Hematopoietic multipotent progenitor cell treated with erythropoietin and hydrocortisone succinate and interleukin-3 and kit ligand, for 6 days (in vitro differentiated cells): ENCODE measurements around the gene TRAPPC11.

ENCODE experiments used
- DNase-seq: peaks from one replicate; pipeline ENCODE4 v3.0.0-alpha.2; 2015

The TRAPPC11 gene

DNA sequence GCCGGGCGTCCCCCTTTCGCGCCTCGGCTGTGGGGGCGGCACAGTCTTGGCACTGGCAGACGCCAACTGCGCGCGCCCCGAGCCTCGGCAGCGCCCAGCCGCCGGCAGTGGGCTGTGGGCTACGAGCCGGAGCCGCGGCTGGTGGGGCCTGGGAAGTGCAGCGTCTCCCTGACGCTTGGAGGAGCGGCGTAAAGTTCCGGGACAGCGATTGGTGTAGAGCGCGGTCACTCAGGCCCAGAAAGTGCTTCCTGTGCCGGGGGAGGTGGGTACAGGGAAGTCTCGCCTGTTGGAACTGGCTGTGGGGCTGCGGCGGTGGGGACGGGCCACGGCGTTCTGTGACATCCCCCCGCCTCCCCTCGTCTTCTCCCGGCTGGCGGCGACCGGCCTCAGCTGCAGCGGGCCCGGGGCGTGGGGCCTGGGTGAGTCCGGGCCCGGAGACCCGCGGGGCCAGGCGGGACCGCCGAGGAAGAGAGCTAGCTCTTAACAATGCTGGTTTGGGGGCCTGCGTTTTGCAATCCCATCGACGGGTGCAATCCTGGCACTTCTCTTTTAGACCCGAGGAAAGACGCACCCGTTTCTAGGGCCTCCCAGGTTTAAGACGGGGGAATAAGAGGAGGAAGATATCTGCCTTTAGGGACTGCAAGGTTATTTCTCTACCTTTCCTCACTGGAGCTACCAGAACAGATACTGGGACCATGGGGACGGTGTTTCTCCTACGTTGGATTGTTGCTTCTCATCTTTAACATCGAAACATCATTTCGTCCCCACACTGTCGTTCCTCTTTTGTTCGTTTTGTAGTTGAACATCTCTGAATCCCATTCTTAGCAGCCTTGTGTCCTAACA lies at the start of gene TRAPPC11, which contains the start of gene RWDD4:
Gene TRAPPC11 (plus strand): TSS at position 265 of the 843 bp plus-strand sequence. CDS start 4,575 bp downstream, outside the sequence.
Gene RWDD4 (minus strand): TSS at position 157 of the 843 bp plus-strand sequence. CDS start 233 bp downstream, outside the sequence.
- DNase-seq, result peak; percentile 98

DNA sequence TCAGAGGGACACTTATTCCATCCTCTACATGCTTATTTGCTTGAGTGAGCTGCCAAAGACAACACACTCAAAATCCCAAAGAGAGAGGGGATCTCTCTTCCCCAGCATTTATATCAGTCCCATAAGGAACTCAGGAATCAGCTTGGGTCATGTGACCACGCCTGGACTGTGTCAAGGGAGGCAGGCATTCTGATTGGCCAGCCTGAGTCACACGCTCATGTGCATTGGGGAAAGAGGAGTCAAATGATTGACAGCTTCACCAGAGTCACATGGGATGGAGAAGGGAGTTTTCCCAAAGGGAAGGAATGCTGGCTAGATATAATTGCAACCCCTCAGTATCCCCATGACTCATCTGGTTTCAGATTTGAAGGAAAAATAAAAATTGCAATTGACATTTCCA lies 49.1 kb upstream of the TRAPPC11 start:
- no peak for DNase-seq

- DNase-seq, result no peak
Observed at GRCh38 chr4:183610613-183611012, 48.5 kb upstream of the TRAPPC11 start.

DNA sequence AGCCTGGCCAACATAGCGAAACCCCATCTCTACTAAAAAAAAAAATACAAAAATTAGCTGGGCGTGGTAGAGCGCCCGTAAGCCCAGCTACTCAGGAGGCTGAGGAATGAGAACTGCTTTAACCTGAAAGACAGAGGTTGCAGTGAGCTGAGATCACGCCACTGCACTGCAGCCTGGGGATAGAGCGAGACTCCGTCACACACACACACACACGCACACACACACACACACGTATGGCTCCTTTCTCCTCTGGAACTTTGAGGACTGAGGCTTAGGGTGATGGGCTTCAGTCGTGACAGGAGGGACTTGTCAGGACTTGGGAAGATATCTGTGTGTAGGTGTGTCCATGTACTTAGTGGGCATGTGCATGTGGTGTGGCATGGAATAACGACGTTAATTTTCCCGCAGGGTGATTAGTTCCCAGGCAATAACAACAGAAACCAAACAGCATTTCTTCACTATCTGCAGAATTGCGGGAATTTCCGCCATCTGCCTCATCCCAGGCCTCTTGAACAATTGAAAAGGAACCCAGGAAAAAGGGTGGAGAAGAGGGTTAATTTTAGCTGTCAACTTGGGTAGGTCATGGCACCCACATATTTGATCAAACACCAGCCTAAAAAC lies 47.8 kb upstream of the TRAPPC11 start:
- no peak for DNase-seq

DNA sequence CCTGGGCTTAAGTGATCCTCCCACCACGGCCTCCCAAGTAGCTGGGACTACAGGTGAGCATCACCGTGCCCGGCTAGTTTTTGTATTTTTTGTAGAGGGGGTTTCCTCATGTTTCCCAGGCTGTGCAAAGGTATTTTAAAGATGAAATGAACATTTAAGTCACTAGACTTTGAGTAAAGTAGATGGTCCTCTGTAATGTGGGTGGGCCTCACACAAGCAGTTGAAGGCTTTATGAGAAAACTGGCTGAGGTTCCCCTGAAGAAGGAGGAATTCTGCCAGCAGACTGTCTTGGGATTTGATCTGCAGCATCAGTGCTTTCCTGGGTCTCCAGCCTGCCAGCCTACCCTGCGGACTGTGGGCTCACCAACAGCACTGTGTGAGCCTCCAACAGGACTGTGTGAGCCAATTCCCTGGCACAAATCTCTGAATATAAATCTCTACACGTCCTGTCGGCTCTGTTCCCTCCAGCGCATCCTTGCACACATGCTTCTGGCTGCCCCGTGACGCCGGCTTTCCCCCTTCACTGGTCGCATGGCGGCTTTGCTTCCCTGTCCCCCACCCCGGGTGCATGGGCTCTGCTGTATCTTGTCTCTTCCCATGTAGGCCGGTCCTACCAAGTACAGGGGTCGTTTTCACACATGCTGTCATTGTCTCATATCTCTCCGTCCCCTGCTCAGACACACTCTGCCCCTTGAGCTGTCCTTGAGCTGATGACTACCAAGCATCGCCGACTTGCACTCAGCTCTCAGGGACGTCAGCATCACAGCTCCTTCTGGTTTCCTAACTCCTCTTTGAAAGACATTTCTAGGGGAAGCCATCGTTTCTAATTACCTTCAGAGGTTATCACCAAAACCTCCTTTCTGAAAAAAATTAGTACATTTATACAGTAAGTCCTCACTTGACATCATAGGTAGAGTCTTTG lies 46.5 kb upstream of the TRAPPC11 start:
- no peak for DNase-seq

GRCh38 chr4:183617075-183617474 lies 42.0 kb upstream of the TRAPPC11 start:
- no peak for DNase-seq

DNA sequence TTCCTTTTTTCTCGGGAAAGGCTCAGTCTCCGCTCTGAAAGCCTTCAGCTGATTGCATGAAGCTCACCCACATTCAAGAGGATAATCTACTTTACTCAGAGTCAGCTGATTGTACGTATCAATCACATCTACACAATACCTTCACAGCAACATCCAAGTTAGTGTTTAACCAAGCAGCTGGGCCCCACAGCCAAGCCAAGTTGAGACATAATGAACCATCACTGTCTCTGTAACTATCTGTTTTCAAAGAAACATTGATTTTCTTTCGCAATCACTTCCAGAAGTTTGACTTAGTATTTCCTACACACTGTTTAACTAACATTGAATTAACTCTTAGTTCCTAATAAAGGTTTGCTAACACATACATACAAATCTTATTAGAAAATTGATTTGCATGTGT lies 40.4 kb upstream of the TRAPPC11 start:
- no peak for DNase-seq

DNA sequence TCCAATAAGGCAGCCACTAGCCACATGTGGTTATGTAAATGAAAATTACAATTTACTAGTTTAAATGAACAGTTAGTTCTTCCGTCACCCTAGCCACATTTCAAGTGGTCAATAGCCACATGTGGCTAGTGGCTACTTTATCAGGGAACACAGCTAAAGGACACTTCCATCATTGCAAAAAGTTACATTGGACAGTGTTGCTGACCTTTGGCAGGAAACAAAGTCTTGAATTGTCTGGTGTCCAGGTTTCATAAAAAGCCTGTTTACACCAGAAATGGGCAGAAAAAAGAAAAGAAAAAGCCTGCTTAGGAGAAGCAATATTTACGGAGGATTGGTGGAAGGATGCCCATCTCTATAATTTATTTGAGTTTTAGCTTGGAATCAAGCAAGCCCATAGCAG lies 38.7 kb upstream of the TRAPPC11 start:
- DNase-seq, result no peak

DNA sequence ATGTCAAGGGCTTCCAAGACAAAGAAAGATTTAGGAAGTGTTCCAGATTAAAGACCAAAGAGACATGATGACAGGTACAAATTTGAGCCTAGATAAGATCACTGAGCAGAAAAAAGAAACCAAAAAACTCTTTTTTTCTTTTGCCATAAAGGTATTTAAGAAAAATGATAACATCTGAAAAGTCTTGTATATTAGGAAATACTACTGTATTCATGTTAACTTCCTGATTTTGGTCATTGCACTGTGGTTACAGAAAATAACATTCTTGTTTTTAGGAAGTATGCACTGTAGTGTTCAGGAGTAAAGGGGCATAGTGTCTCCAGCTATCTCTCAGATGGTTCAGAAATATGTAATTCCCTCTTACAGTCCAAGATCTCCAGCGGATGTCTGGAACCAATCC lies 37.2 kb upstream of the TRAPPC11 start:
- peak; percentile 50 for DNase-seq

DNA sequence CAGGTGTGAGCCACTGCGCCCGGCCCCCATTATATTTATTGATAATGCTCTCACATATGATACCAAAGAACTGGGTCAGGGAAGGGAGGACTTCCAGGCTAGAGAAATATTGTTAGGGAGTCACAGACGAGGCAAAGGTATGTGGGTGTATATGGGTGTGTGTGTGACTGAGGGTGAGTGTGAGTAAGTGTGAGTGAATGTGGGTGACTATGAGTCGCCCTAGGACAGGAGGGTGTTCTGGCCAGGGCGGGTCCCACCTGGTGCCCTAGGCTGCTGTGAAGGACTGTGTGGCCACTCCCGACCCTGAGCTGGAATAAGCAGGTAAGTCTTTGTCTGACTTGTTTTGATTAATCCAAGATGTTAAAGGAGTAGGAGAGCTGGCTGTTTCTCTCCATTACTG lies 34.5 kb upstream of the TRAPPC11 start:
- no peak for DNase-seq

DNA sequence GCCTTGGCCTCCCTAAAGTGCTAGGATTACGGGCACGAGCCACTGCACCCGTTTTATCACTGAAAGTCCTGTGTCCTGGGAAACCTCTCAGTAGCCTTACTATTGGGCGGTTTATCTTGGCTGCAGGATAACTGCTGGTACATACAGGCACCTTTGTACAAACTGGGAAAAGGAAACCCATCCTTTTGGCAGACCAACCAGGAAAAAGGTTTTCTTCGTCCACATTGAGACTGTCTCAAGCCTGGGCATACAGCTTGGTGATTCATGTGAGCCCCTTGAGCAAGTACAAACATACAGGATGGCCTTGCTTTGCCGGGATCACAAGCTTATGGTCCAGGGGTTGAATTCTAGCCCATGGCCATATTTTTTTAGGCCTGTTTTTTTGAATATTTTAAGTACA lies 32.9 kb upstream of the TRAPPC11 start:
- DNase-seq, result no peak

DNA sequence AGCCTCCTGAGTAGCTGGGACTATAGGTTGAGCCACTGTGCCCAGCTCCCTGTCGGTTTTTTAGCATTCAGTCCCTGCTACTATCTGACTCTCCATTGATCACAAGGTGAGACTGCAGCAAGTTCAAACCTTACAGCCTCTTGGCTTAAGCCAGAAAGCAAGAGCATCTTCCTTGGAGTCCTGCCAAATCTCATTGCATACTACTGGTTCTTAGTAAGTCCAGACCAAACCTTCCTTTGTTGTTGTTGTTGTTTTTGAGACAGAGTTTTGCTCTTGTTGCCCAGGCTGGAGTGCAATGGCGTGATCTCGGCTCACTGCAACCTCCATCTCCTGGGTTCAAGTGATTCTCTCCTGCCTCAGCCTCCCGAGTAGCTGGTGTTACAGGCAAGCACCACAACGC lies 31.8 kb upstream of the TRAPPC11 start:
- peak; percentile 16 for DNase-seq

DNA sequence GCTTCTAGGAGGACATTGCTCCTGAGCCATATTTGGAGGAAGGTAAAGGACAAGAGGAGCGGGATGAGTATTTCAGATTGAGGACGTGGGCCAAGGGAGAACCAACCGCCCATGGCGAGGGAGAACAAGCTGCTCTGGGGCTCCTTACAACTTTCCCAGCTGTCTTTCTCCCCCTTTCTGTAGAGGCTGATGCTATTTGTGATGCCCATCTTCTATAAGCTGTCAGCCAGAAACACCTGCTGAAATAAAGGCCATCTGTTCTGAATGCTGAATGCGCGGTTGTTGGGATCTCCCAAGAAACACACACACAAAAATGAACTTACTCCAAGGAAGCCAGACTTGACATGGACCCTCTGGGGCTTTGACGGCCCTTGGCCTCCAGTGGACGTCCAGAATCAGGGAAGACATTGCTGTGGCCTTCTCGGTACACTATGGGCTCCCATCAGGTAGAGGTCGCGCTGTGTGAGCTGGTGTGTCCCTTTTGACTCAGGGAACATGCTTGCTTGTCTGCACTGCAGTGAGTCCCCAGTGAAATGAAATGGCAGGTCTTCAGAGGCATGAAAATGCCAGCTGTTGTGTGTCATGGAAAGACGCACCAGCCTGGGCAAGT lies 31.0 kb upstream of the TRAPPC11 start:
- DNase-seq, result no peak

DNA sequence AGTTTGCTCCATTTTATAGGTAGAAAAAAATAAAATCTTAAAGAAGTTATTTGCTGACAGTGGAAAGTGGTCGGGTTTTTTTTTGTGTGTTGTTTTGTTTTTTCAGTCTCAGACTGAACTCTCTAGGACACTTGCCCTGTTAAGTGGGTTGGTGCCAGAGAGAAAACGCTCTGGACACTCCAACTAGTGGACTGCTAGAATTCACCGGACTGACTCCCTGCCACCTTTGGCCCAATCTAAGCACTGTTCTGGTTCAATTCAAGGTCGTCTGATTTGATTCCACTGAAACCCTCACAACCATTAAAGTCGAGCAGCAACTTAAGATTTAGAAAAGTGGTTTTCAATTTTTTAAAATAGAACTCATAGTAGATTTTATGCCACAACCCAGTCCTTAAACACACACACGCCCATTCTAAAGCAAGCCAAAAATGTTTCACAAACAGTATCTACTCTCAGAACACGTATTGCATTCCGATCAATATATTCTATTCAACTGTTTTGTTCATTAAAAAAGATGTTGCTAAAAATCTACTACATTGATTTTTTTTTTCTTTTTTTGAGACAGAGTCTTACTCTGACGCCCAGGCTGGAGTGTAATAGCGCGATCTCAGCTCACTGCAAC lies 27.4 kb upstream of the TRAPPC11 start:
- no peak for DNase-seq

DNA sequence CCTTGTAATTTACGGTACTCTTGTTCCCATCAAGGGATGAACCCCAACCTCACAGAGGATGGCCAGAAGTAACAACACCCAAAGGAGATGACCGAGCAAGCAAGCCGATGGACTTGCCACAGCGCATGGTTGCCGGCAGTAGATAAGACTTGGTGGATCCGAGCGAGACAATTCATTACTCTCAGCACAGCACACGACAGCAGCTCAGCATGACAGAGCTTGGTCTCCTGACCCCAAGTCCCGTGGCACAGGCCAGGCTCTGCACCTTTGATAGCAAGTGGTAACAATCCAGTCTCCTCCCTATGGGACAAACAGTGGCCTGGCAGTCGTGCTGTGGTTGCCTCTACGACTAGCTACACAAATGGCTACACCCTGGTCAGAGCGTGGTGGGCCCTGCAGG lies 26.4 kb upstream of the TRAPPC11 start:
- no peak for DNase-seq

GRCh38 chr4:183633476-183634400 lies 25.4 kb upstream of the TRAPPC11 start:
- DNase-seq, result no peak

- no peak for DNase-seq
Observed at GRCh38 chr4:183635321-183635720, 23.8 kb upstream of the TRAPPC11 start.

DNA sequence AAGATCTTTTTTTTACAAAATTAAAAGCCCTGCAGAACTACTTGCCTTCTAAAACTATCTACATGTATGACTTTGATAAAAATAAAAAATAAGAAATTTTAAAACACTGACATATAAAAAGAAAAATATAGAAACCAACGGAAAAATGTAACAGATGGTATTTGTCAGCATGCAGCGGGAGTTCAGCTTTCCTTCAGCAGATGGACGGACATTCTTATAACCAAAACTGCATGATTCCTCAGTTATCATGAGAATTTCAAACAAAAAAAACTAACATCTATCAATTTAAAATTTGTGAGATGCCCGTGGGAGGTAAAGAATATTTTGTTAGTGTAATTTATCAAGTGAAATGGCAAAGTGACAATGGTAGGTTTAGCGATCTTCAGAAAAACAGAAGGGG lies 23.4 kb upstream of the TRAPPC11 start:
- no peak for DNase-seq

- DNase-seq, result no peak
Observed at GRCh38 chr4:183636503-183636902, 22.6 kb upstream of the TRAPPC11 start.

DNA sequence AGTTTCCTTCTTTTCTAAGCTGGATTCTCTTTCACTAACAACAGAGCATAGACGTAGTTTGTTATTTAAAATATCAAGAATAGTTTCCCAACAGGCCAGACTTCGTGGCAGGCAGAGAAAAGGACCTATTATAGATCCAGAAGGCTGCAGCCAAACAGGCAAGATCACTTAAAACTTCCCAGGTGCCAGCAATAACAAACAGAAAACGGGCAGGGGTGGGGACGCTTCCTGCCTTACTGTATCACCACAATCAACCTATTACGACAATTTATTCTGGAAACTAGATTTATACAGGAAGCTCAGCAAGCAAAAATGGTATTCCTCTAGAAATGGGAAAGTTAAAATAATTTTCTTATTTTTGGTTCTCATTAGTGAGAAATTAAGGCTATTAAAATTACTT lies 22.2 kb upstream of the TRAPPC11 start:
- no peak for DNase-seq

DNA sequence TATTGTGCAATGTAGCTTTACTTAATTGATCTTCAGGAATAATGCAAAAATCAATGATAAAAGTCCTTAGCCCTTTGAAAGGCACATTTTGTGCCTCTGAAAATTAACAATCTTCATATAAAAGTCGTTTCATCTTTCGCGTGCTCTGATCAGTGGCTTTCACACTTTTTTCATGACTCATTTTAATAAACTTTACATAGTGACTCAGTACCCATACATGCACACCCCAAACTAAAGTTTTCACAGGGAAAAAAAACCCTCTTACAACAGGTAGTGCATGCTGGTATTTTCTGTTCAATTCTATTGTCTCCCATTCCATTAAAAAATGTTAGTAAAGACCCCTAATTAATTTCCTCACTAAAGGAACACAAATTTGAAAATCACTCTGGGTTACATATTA lies 21.6 kb upstream of the TRAPPC11 start:
- DNase-seq, result no peak
